Transverse colon (tissue), 4 donors: ENCODE results near the gene KASH5. TPM values are rescaled to one million over a fixed set of nuclear protein-coding genes. Genes with fewer than 3 reads are reported as not detected.

Experiments used
- DNase-seq: peaks from one replicate; pipeline ENCODE4 v3.0.0-alpha.2; 2019
- H3K27ac ChIP-seq, 4 donors: fragments of 200-600 bp; sonication (generic); 2 replicates each; pipeline ENCODE4 v1.5.1; 2016 to 2018; ENCODE audit warnings: inconsistent platforms in 4 of 4
- H3K27me3 ChIP-seq: fragments of 200-600 bp; sonication (generic); 2 replicates; pipeline ENCODE4 v1.5.1; 2017; ENCODE audit warnings: inconsistent platforms
- H3K36me3 ChIP-seq, 4 donors: fragments of 200-600 bp; sonication (generic); 2 replicates each; pipeline ENCODE4 v1.5.1; 2017 to 2019; ENCODE audit warnings: inconsistent platforms in 4 of 4
- H3K4me1 ChIP-seq, 4 donors: fragments of 200-600 bp; sonication (generic); 2 replicates each; pipeline ENCODE4 v1.5.1; 2017 to 2020; ENCODE audit warnings: inconsistent platforms in 4 of 4
- H3K4me3 ChIP-seq, 4 donors: fragments of 200-600 bp; sonication (generic); 1 replicate in 1 of 4; 2 replicates in 3 of 4; pipeline versions ENCODE4 v1.5.1 to v1.6.1; 2017 to 2019; ENCODE audit warnings: inconsistent platforms in 4 of 4
- H3K9me3 ChIP-seq, 2 donors: fragments of 200-600 bp; sonication (generic); 2 replicates each; pipeline ENCODE4 v1.5.1; 2017 to 2019; ENCODE audit warnings: inconsistent platforms in 2 of 2
- CTCF ChIP-seq, 5 experiments: fragments of 200-600 bp in 3 of 5; fragments of 450-650 bp in 2 of 5; sonication (generic) in 3 of 5; IDR thresholded peaks; 1 replicate in 2 of 5; 2 replicates in 3 of 5; pipeline ENCODE4 v1.5.1; 2016 to 2017; ENCODE audit warnings: antibody characterized with exemption in 5 of 5, inconsistent platforms in 3 of 5, mild to moderate bottlenecking in 2 of 5, moderate library complexity in 1 of 5
- EP300 ChIP-seq: sonication (generic); formaldehyde crosslinking; IDR thresholded peaks from one replicate; pipeline ENCODE4 v1.6.1; 2017; ENCODE audit warnings: antibody characterized with exemption, low read depth
- POLR2A ChIP-seq: fragments of 450-650 bp; IDR thresholded peaks from one replicate; pipeline ENCODE4 v1.6.1; 2016; ENCODE audit warnings: antibody characterized with exemption, mild to moderate bottlenecking, moderate library complexity
- POLR2AphosphoS5 ChIP-seq, 3 donors: sonication (generic); formaldehyde crosslinking; IDR thresholded peaks; one replicate each; pipeline ENCODE4 v1.6.1; 2016; ENCODE audit warnings: antibody characterized with exemption in 3 of 3
- WGBS, 2 donors: methylation state at CpG; one replicate each; pipeline ENCODE4 v1.1.5; 2018; ENCODE audit warnings: low coverage in 1 of 2; 5-methylcytosine and 5-hydroxymethylcytosine counted together
- in situ Hi-C, 4 donors: fragments of 200-750 bp; cut with MboI; loops; one replicate each; pipeline versions ENCODE4 v1.15.0 to v1.15.1; 2017; ENCODE audit warnings: low sequenced_read_pairs in 3 of 4, low pct_ligation_motif_present in 1 of 4, low pct_unique_long_range_greater_than_20kb in 1 of 4
- intact Hi-C: fragments of 100-400 bp; cut with DNase I; formaldehyde crosslinking; loops from one replicate; pipeline ENCODE4 v1.15.1; 2023; ENCODE audit warnings: low total_unique reads
- total RNA-seq, 4 donors: library from RNA; depleted of rRNA; stranded (reverse); fragments of >200 nt; gene quantifications; one replicate each; pipeline ENCODE4 v1.1.0, GENCODE V29; 2016

Gene KASH5
- total RNA-seq, 4 donors from 2014 or later, result not detected

- TF ChIP-seq POLR2A (peak; percentile 72), CTCF (IDR thresholded peaks at IDR 0.05) (peak in 2 of 5 experiments; percentile 25 to 41), POLR2AphosphoS5 (IDR thresholded peaks at IDR 0.05) (peak; percentile 74 to 96 (median 92)), EP300 (peak; percentile 48)
- H3K27ac ChIP-seq, result peak within 1 kb of the TSS; percentile 95 to 100 (median 96)
- H3K4me1 ChIP-seq, result peaks cover 7 to 45% (median 15%) of the 10 kb centered on the region in 4 donors
- WGBS, 2 donors, result 0 to 1% methylated on average over 4 to 36 of the region's 42 CpGs
- H3K4me3 ChIP-seq, result peak within 1 kb of the TSS; percentile 53 to 86 (median 80)
- intact Hi-C loops (no loop called here), in situ Hi-C loops (no loop called here)
- H3K36me3 ChIP-seq, result peaks cover 0 to 13% (median 2%) of the 10 kb centered on the region in 4 donors
- H3K9me3 ChIP-seq, result no peaks in the 10 kb centered on the region
- peak; percentile 98 for DNase-seq
- H3K27me3 ChIP-seq, result no peaks in the 10 kb centered on the region
Measured at GRCh38 chr19:49451430-49452181, 63.6 kb downstream of the KASH5 start, which contains the start of gene PIH1D1. Gene PIH1D1 (minus strand): TSS chr19:49451814. CDS start chr19:49451574, 240 bp downstream.

- Histone ChIP-seq H3K9me3 (no peaks in the 10 kb centered on the region), H3K36me3 (peaks cover 0 to 13% (median 2%) of the 10 kb centered on the region in 4 donors), H3K4me1 (peaks cover 7 to 49% (median 15%) of the 10 kb centered on the region in 4 donors), H3K4me3 (peak within 1 kb of the TSS; percentile 51 to 68 (median 54)), H3K27me3 (no peaks in the 10 kb centered on the region), H3K27ac (peak within 1 kb of the TSS; percentile 95 to 100 (median 96))
- peak; percentile 92 for TF ChIP-seq POLR2A
- no peak for TF ChIP-seq CTCF (IDR thresholded peaks at IDR 0.05)
- TF ChIP-seq POLR2AphosphoS5 (IDR thresholded peaks at IDR 0.05), result peak; percentile 87 to 97 (median 95)
- intact Hi-C loops, result no loop called here
- DNase-seq, result peak; percentile 98
- 1% methylated on average over 59 of the region's 66 CpGs; no CpG with 5 or more reads in 1 of the 2 donors for WGBS, 2 donors
- in situ Hi-C loops, result no loop called here
Measured at GRCh38 chr19:49453013-49453756, 65.1 kb downstream of the KASH5 start, which contains the start of gene ALDH16A1. Gene ALDH16A1 (plus strand): TSS chr19:49453225. CDS start chr19:49453332, 107 bp downstream.

DNA sequence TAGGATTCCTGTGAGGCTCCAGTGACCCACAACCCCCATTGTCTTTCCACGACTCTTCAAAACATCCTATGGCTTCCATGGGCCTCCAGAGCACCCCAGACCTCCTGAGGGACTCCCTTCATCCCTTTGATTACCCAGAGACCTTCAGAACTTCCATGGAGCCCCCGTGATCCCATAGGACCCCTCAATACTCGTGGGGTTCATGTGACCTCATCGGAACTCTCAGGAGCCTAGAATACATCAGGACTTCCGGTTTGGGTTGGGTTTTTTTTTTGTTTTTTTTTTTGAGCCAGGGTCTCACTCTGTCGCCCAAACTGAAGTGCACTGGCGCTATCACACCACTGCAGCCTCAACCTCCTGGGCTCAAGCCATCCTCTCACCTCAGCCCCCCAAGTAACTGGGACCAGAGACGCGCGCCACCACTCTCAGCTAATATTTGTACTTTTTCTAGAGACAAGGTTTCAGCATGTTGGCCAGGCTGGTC lies 65.8 kb downstream of the KASH5 start:
- Histone ChIP-seq H3K9me3 (no peaks in the 10 kb centered on the region), H3K4me1 (peaks cover 10 to 54% (median 16%) of the 10 kb centered on the region in 4 donors), H3K4me3 (peak overlapping the region; percentile 51 to 68 (median 54)), H3K27ac (peak overlapping the region; percentile 95 to 100 (median 96)), H3K36me3 (peaks cover 0 to 8% (median 2%) of the 10 kb centered on the region in 4 donors), H3K27me3 (no peaks in the 10 kb centered on the region)
- 40% methylated on average over 10 of the region's 10 CpGs; no CpG with 5 or more reads in 1 of the 2 donors for WGBS, 2 donors
- TF ChIP-seq POLR2AphosphoS5 (IDR thresholded peaks at IDR 0.05) (no peak), CTCF (IDR thresholded peaks at IDR 0.05) (no peak), POLR2A (no peak), EP300 (no peak)
- intact Hi-C loops (no loop called here), in situ Hi-C loops (no loop called here)
- no peak for DNase-seq

GRCh38 chr19:49455773-49456172 lies 67.7 kb downstream of the KASH5 start:
- H3K27ac ChIP-seq, result peak overlapping the region; percentile 58 to 100 (median 64)
- intact Hi-C loops, result no loop called here
- H3K4me3 ChIP-seq, result no peak overlapping the region
- H3K27me3 ChIP-seq, result no peaks in the 10 kb centered on the region
- H3K9me3 ChIP-seq, result no peaks in the 10 kb centered on the region
- no peak for TF ChIP-seq EP300
- TF ChIP-seq POLR2A, result no peak
- TF ChIP-seq POLR2AphosphoS5 (IDR thresholded peaks at IDR 0.05), result peak in 1 of 3 donors; percentile 64
- peaks cover 0 to 5% (median 0%) of the 10 kb centered on the region in 4 donors for H3K36me3 ChIP-seq
- in situ Hi-C loops, result no loop called here
- no peak for DNase-seq
- WGBS, 2 donors, result 63 to 77% methylated on average over 5 of the region's 5 CpGs
- peaks cover 4 to 47% (median 10%) of the 10 kb centered on the region in 4 donors for H3K4me1 ChIP-seq
